Parathyroid adenoma (tissue), 2 donors: ENCODE measurements around the gene TMEM208.

Source experiments
- H2AFZ ChIP-seq: fragments of 300-600 bp; sonication (generic); one replicate; pipeline ENCODE4 v1.7.0; 2017; ENCODE audit warnings: antibody characterized with exemption, mild to moderate bottlenecking
- H3K27ac ChIP-seq: fragments of 300-600 bp; sonication (generic); one replicate; pipeline ENCODE4 v1.7.0; 2017
- H3K27me3 ChIP-seq: fragments of 300-600 bp; sonication (generic); one replicate; pipeline ENCODE4 v1.7.0; 2017; ENCODE audit warnings: low read length; ENCODE audit not compliant: control insufficient read depth, insufficient read depth
- H3K36me3 ChIP-seq: fragments of 300-600 bp; sonication (generic); one replicate; pipeline ENCODE4 v1.7.0; 2017; ENCODE audit warnings: low read length; ENCODE audit not compliant: control insufficient read depth, insufficient read depth
- H3K4me1 ChIP-seq: fragments of 300-600 bp; sonication (generic); one replicate; pipeline ENCODE4 v1.7.0; 2017; ENCODE audit warnings: control low read depth
- H3K4me2 ChIP-seq: fragments of 300-600 bp; sonication (generic); one replicate; pipeline ENCODE4 v1.7.0; 2017; ENCODE audit warnings: low read length
- H3K4me3 ChIP-seq: fragments of 300-600 bp; sonication (generic); one replicate; pipeline ENCODE4 v1.7.0; 2017; ENCODE audit warnings: low read depth, low read length
- H3K79me2 ChIP-seq: fragments of 300-600 bp; sonication (generic); one replicate; pipeline ENCODE4 v1.7.0; 2017; ENCODE audit warnings: control low read depth
- H3K9ac ChIP-seq: fragments of 300-600 bp; sonication (generic); one replicate; pipeline ENCODE4 v1.7.0; 2017; ENCODE audit warnings: mild to moderate bottlenecking
- H3K9me3 ChIP-seq: fragments of 300-600 bp; sonication (generic); one replicate; pipeline ENCODE4 v1.7.0; 2017; ENCODE audit warnings: low read length; ENCODE audit not compliant: control insufficient read depth
- CTCF ChIP-seq: fragments of 300-600 bp; sonication (generic); IDR thresholded peaks from one replicate; pipeline ENCODE4 v1.7.0; 2017; ENCODE audit warnings: antibody characterized with exemption, mild to moderate bottlenecking
- donor health status: primary hyperparathyroidism.

TMEM208 gene

DNA sequence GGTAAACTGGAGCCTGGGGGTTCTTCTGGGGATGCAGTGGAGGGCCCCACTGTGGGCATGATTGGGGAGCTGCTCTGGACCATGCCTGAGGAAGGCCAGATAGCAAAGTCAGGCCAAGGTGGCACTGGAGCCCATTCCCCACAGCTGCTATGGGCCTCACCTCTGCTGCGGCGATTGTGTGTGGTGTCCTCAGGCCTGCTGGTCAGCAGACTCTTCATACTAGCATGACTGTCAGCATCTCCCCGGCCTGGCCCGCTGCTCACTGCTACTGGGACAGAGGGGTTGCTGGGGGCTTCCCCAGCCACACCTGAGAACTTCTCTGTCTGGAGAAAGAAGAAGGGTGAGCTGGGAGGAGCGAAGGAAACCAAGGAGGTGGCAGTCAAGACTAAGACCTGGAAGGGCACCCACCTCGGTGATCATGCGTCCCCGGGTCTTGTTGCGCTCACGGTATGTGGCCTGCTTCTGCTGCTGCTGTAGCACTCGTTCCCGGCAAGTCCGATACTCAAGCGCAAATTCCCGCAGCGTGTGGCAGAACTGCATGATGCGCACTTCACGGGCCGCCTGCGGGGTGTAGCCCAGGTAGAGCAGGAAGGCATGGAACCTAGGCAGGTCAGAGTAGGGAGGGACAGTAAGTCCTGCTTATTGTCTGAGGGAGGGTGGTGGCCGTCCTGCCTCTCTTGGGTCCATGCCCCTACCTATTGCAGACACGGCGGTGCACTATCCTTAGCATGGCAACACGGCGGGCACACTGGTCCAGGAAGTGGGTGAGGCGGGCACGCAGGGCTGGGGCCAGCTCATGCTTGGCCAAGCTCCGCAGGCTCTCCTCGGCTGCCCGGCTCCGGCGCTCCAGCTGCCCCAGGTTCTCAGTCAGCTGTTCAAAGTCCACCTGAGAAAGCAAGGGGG, 3.2 kb downstream of the TMEM208 start:
- Histone ChIP-seq H3K4me2 (no peak overlapping the region), H3K9ac (no peak overlapping the region), H3K79me2 (peaks cover 8% of the 10 kb centered on the region), H3K27ac (no peak overlapping the region), H3K4me3 (no peak overlapping the region), H3K27me3 (no peaks in the 10 kb centered on the region), H3K9me3 (no peaks in the 10 kb centered on the region), H3K36me3 (no peaks in the 10 kb centered on the region), H2AFZ (no peak overlapping the region), H3K4me1 (no peaks in the 10 kb centered on the region)
- TF ChIP-seq CTCF, result no peak

DNA sequence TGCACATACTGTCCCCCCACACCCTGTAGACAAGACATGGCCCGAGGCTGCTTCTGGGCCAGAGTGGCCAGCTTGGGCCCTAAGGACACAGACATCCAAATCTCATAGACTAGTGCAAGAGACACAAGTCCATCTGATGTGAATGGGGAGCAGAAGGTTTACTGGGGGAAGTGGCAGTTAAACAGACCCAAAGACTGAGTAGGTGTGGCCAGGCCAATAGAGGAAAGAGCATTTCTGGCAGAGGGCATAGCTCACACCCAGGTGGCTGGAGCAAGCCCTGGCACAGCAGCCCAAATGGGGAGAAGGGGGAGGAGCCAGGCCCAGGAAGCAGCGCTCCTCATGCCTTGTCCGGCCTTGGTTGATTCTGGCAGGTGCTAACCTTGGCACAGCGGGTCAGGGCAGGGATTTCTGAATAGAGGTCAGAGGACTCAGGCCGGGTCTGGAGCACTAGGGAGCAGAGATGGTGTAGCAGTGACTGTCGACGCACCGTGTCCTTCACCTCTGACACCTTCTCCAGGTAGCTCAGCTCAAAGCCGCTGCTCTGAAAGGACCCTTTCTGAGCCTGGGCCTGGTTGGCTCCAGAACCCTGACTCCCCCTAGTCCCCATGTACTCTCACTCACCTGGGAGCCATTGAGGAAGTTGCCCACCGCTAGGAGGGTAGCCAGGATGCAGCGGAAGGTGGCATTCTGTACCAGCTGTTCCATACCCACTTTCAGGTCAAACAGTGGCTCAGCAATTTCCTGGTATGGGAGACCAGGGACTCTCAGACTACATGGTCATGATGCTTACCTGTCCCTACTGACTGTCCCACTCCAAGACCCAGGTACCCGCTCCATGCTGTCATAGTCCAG, 4.1 kb downstream of the TMEM208 start:
- H3K4me1 ChIP-seq, result no peaks in the 10 kb centered on the region
- H3K9me3 ChIP-seq, result no peaks in the 10 kb centered on the region
- no peak overlapping the region for H3K9ac ChIP-seq
- no peak overlapping the region for H3K4me2 ChIP-seq
- no peak overlapping the region for H3K4me3 ChIP-seq
- H2AFZ ChIP-seq, result no peak overlapping the region
- no peaks in the 10 kb centered on the region for H3K36me3 ChIP-seq
- TF ChIP-seq CTCF, result no peak
- H3K79me2 ChIP-seq, result peaks cover 8% of the 10 kb centered on the region
- H3K27me3 ChIP-seq, result no peaks in the 10 kb centered on the region
- no peak overlapping the region for H3K27ac ChIP-seq

DNA sequence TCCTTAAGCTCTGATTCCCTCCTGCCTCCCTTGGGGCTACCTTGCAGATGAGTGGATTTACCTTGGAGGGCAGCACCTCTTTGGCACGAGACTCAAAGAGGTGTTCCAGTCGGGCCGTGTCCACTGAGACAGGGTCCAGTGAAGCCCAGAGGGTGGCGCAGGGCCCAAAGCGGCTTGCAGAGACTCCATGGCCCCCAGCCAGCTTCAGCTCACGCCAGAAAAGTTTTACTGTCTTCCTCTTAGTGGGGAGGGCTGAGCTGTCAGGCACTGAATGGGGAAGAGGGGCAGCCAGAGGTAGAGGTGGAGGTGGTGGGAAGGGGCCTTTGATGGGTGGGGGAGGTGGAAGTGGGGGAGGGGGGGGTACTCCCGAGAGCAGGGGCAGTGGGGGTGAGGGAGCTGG, 6.7 kb downstream of the TMEM208 start:
- Histone ChIP-seq H3K9me3 (no peaks in the 10 kb centered on the region), H2AFZ (no peak overlapping the region), H3K27me3 (no peaks in the 10 kb centered on the region), H3K79me2 (no peaks in the 10 kb centered on the region), H3K4me2 (no peak overlapping the region), H3K36me3 (no peaks in the 10 kb centered on the region), H3K9ac (no peak overlapping the region), H3K4me3 (no peak overlapping the region), H3K4me1 (no peaks in the 10 kb centered on the region), H3K27ac (no peak overlapping the region)
- no peak for TF ChIP-seq CTCF

DNA sequence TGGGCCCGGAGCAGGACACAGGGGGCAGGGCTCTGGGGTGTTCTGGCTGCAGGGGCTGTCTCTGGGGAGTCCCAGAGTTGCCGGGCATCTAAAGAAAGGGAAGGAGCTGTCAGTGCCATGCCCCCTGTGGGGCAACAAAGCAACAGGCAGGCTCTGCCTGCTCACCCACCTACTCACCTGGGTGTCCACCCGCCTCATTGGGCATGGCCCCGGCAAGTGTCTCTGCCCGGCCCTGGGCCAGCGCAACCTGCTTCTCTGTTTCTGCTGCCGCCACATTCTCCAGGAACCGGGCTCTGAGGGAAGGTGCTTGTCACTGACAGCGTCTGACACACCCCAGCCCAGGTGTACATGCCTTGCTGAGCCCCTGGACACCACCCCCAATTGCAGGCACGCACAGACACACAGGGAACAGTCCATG, 7.3 kb downstream of the TMEM208 start:
- no peak for TF ChIP-seq CTCF
- Histone ChIP-seq H3K9ac (no peak overlapping the region), H3K4me2 (no peak overlapping the region), H3K79me2 (no peaks in the 10 kb centered on the region), H3K27me3 (no peaks in the 10 kb centered on the region), H3K27ac (no peak overlapping the region), H3K4me3 (no peak overlapping the region), H2AFZ (no peak overlapping the region), H3K9me3 (no peaks in the 10 kb centered on the region), H3K36me3 (no peaks in the 10 kb centered on the region), H3K4me1 (no peaks in the 10 kb centered on the region)
